ENCODE data around the gene BBOF1.

BBOF1 gene

GRCh38 chr14:74029136-74029535, 10.0 kb downstream of the BBOF1 start:
- no peak for DNase-seq (ENCODE audit: low spot score)

DNA sequence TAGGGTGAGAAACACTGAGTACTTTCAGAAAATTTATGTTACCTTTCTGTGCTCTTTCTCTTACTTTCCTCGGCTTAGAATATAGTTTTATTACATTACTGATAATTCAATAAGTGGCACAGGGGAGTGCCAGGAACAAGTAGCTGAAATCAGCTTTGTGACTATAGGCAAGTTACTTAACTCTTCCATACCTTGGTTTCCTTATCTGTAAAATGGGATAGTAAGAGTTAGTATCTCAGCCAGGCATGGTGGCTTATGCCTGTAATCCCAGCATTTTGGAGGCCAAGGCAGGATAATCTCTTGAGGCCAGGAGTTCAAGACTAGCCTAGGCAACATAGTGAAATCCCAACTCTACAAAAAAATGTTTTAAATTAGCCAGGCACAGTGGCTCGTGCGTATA, 15.4 kb downstream of the BBOF1 start:
- no peak for DNase-seq (ENCODE audit: low spot score)

GRCh38 chr14:74035556-74035955, 16.4 kb downstream of the BBOF1 start:
- DNase-seq (ENCODE audit: low spot score): no peak

DNA sequence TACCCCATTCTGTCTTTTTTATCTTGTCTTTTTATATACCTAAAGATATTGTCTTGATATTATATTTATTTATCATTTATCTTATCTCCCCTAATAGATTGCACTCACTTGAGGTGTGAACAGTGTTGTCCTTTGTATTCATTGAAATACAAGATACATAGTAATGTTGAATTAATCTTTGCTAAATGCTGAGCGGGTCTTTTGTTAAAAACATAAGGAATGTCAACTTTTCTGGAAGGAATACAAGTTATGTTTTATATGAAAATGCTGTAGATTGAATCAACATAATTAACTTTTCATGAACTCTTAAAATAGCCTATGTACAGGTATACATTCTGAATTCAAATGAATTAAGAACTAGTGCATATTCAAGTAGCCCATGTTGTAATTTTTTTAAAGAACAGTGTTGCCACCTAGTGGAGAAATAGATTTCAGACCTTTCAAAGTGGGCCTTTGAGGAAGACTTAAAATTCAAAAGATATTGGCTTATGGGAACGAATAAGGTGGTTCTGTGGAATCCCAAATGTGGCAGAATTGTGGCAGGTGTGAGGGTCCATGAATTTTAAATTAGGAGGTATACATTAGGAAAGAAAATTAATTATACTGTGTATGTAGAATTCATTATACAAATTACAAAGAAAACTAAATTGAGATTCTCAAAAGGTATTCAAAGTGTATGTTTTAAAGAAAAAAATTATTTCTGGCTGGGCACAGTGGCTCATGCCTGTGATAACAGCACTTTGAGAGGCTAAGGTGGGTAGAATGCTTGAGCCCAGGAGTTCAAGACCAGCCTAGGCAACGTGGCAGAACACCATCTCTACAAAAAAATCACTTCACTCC, 19.1 kb downstream of the BBOF1 start:
- peak; percentile 75 for DNase-seq (ENCODE audit: low spot score)

DNA sequence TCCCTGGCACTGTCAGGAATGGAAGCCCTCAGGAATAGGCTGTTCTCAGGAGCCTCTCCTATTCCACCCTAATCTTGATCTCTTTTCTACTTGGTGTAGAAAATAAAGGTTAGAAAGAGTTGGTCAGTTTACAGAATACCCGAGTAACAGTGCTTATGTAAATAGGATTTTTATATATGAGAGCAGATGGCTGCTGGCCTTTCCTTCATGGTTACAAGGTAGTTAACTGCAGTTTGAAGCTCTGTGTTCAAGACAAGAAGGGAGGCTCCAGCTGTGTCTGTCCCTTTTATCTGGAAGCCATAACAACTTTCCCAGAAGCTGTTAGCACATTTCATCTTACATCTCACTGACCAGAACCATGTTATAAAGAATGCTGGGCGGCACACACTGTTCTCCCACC, 23.1 kb downstream of the BBOF1 start:
- no peak for DNase-seq (ENCODE audit: low spot score)

DNA sequence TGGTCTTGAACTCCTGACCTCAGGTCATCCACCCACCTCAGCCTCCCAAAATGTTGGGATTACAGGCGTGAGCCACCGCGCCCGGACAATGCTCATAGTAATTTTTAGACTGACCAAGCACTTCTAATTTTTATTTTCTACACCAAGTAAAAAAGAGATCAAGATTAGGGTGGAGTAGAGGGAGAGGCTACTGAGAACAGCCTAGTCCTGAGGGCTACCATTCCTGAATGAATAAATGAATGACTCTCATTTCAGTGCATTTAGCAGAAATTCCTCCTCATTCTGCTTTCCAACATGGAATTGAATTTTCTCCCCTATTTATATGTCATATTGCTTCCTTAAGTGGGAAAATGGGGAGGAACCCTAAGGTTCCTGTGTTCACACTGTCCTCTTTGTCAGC, 26.4 kb downstream of the BBOF1 start:
- no peak for DNase-seq (ENCODE audit: low spot score)

DNA sequence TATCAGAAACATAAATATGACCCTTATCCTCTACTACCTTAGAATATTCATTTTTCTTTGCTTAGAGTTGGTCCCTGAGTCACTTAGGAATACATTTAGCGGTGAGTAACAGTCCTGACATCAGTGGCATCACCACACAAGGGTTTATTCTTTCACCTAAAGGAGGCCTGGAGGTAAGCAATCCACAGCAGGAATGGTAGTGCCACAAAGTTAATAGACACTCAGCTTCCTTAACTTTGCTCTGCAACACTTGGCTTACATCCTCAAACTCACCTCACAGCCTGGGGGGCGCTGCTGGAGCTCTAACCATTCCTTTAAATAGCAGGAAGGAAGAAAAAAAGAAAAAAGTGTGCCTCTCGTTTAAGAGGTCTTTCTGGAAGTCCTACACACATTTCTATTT, 29.1 kb downstream of the BBOF1 start:
- no peak for DNase-seq (ENCODE audit: low spot score)

GRCh38 chr14:74049876-74050495, 30.8 kb downstream of the BBOF1 start:
- no peak for DNase-seq (ENCODE audit: low spot score)

- no peak for DNase-seq (ENCODE audit: low spot score)
Observed at GRCh38 chr14:74062809-74063150, 43.6 kb downstream of the BBOF1 start.

DNA sequence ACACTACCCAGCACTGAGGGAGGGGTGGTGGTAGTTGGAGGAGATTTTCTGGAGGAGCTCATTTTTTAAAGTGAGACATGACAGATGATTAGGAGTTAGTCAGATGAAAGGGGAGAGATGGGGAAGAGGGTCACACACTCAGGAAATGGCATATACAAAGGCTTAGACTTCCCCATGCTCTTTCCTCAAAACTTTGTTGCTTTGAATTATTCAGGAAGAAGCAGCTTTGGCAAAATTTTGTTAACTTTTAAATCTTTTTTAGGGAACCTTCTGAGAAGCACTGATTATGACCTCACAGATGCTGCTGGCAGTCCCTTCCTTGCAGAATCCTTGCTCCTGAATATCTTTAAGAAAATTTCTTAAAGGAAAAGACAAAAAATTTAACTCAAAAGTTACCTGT, 45.3 kb downstream of the BBOF1 start:
- no peak for DNase-seq (ENCODE audit: low spot score)

DNA sequence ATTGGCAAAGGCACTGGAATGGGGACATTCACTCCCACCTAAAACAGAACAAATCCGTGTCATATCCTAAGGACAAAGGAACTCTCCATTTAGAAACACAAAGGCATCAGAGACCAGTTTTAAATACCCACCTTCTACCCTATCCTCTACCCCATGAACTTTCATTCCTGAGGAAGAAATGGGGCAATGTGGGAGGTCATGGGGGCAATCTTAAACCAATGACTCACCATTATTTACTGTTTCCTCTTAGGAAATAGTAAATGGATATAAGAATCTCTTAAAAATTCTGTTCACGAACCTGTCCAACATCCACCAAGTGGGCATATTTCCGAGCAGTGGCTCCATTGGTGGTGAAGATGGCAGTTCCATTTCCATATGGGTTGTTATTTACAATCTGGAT, 45.7 kb downstream of the BBOF1 start:
- DNase-seq (ENCODE audit: low spot score): no peak

- DNase-seq (ENCODE audit: low spot score): no peak
Observed at GRCh38 chr14:74065746-74066575, 46.8 kb downstream of the BBOF1 start.

DNA sequence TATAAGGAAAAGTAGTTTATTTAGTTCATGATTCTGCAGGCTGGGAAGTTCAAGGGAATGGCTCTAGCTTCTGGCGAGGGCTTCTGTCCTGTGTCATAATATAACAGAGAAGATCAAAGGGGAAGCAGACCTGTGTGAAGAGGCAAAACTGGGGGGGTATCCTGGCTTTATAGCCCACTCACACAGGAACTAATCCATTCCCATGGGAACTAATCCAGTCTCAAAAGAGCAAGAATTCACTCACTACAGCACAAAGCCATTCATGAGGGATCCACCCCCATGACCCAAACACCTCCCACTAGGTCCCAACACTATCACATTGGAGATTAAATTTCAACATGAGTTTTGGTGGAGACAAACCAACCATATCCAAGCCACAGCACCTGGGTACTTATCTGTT, 58.3 kb downstream of the BBOF1 start:
- no peak for DNase-seq (ENCODE audit: low spot score)

- no peak for DNase-seq (ENCODE audit: low spot score)
Observed at GRCh38 chr14:74080820-74081460, 61.8 kb downstream of the BBOF1 start.

GRCh38 chr14:74081491-74081890, 62.3 kb downstream of the BBOF1 start:
- DNase-seq (ENCODE audit: low spot score): no peak

DNA sequence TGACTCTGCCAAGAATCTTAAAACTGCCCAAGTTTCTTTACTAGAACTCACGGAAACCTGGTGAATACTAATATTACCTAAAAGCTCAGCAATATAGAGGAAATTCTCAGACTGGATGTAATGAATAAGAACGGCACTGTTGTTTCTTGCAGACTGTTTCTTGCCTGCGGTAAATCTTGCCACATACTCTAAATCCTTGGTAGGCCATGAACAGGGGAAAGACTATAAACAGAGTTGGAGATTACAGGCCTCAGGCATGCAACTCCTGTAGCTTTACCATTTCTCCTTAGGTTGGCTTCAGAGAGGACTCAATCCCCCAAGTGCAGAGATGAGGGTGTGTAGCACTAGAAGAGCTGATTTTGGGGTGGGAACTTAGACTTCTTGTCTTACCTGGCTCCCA, 64.0 kb downstream of the BBOF1 start:
- no peak for DNase-seq (ENCODE audit: low spot score)

DNA sequence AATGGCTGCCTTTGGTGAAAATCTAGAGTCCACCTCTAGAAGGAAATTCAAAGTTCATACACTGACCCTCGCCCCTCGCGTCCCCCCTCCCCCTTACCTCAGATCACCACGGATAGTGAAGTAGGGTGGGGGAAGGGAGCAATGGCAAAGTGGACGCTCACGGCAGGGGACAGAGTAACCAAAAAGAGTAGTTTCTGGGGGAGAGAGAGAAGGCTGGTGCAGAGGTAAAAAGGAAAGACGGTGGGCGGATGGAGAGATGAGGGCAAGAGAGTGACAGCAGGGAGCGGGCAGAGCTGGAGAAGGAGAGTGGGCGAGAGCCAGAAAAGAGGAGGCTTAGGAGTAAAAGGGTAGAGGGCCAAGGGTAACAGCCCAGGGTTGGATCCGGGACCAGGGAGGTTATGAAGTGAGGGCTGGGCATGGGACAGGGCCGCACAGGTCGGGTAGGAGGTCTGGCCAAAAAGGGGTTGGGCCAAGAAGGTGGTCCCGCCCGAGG, 64.7 kb downstream of the BBOF1 start:
- no peak for DNase-seq (ENCODE audit: low spot score)

DNA sequence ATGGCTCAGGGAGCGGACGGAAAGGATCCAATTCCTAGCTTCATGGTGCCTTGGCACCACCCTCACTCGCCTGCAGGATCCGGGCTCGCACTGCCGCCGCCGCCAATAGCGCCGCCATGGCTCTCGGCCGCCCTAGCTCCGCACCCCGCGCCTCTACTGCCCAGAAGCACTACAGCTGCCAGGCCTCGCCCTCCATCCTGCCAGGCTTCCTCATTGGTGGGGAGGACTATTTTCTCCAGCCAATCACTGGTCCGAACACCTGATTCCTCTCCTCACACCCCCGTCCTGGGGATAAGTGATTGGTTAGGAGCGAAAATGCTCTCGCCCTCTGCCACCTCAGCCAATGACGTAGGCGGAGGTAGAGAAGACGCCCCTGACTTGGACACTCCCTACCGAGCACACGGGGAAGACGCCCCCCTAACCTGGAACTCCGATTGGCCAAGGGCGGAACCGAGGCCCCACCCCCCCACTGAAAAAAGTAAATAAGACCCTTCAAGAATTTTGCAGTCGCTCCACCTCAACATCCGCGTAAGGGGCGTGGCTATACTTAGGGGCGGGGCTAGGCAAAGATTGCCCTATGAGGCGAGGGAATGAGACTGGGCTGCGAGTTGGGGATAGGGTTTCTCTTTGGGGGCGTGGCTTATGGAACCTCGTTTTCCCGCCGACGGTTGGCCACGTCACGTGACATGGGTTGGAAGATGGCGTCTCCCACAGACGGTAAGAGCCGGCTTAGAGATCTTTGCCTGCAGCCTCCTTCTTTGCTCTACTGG, 65.3 kb downstream of the BBOF1 start, which contains the start of the genes ALDH6A1 and LIN52:
ALDH6A1 (minus strand) TSS at position 177 of the 770 bp plus-strand sequence; CDS start at position 118, 59 bp downstream.
LIN52 (plus strand) TSS at position 680 of the 770 bp plus-strand sequence; CDS start at position 699, 19 bp downstream.
- DNase-seq (ENCODE audit: low spot score): peak; percentile 100

- DNase-seq (ENCODE audit: low spot score): no peak
Observed at GRCh38 chr14:74085047-74085637, 66.0 kb downstream of the BBOF1 start.

- DNase-seq (ENCODE audit: low spot score): no peak
Observed at GRCh38 chr14:74085828-74086227, 66.7 kb downstream of the BBOF1 start.
